Measurements from ENCODE around the gene PAX7. TPM values are rescaled to one million over a fixed set of nuclear protein-coding genes. Genes with fewer than 3 reads are reported as not detected.

Gene PAX7
- polyA plus RNA-seq, 1 of the 3 experiments (the other 2 are of a cell fraction) = not detected

GRCh38 chr1:18734001-18734400, 103.4 kb downstream of the PAX7 start:
- no peaks in the 10 kb centered on the region for H3K9me3 ChIP-seq
- CTCF ChIA-PET = interaction anchor here (0.8 to 2.1 kb wide), 3 partner anchors 34 to 52 kb away, joined by 3 to 6 read pairs (median 4); no protein-coding TSS in a partner anchor

GRCh38 chr1:18734461-18735223, 104.0 kb downstream of the PAX7 start:
- no peak overlapping the region for H3K27ac ChIP-seq (ENCODE audit: low read depth in 2 of 2, low read length in 1 of 2)
- H3K36me3 ChIP-seq (replicated peaks in 1 of 2; ENCODE audit: control insufficient read depth in 1 of 2, insufficient read depth in 2 of 2, low read length in 1 of 2) = no peaks in the 10 kb centered on the region
- H3K79me2 ChIP-seq (ENCODE audit: insufficient read depth) = no peaks in the 10 kb centered on the region
- no peaks in the 10 kb centered on the region for H4K20me1 ChIP-seq (ENCODE audit: insufficient read depth)
- no peak overlapping the region for H3K4me3 ChIP-seq (ENCODE audit: low read depth in 2 of 2, low read length in 1 of 2)
- POLR2A ChIA-PET = no interaction called here
- CTCF ChIA-PET = interaction anchor here (0.8 to 1.0 kb wide), 3 partner anchors 8 to 60 kb away, joined by 3 to 4 read pairs (median 3); no protein-coding TSS in a partner anchor
- no peak for TF ChIP-seq CTCF (IDR thresholded peaks at IDR 0.05)
- TF ChIP-seq SIN3A (IDR thresholded peaks at IDR 0.05; ENCODE audit: borderline replicate concordance, low read depth, low read length) = no peak
- TF ChIP-seq GABPA (IDR thresholded peaks at IDR 0.05; ENCODE audit: low read depth) = no peak
- TF ChIP-seq CHD2 (IDR thresholded peaks at IDR 0.05; ENCODE audit: low read length, partially characterized antibody) = no peak
- no peak for TF ChIP-seq POLR2AphosphoS5 (IDR thresholded peaks at IDR 0.05; ENCODE audit: low read depth, low read length)
- no peak for TF ChIP-seq RAD21 (IDR thresholded peaks at IDR 0.05; ENCODE audit: low read length)
- no peak for TF ChIP-seq USF2 (IDR thresholded peaks at IDR 0.05; ENCODE audit: borderline replicate concordance, low read depth, low read length)
- no peak for TF ChIP-seq PBX3 (IDR thresholded peaks at IDR 0.05)
- no peak for TF ChIP-seq YY1 (IDR thresholded peaks at IDR 0.05; ENCODE audit: low read depth)
- no peak for TF ChIP-seq NFIC (IDR thresholded peaks at IDR 0.05; ENCODE audit: borderline replicate concordance)
- no peak for TF ChIP-seq MXI1 (IDR thresholded peaks at IDR 0.05; ENCODE audit: low read depth, low read length)
- TF ChIP-seq IRF3 (IDR thresholded peaks at IDR 0.05; ENCODE audit: low read depth, low read length) = no peak
- TF ChIP-seq GATA2 (CRISPR knock-in tag; IDR thresholded peaks at IDR 0.05) = no peak
- TF ChIP-seq TEAD4 (IDR thresholded peaks at IDR 0.05; ENCODE audit: borderline replicate concordance, insufficient read depth) = no peak
- no peak overlapping the region for H3K4me2 ChIP-seq
- 42% methylated on average over 7 of the region's 7 CpGs for WGBS (ENCODE audit: low lambda C conversion rate)
- no peak overlapping the region for H3K9ac ChIP-seq
- H3K4me1 ChIP-seq (ENCODE audit: control insufficient read depth in 1 of 2, insufficient read depth in 2 of 2, low read depth in 1 of 2, low read length in 1 of 2) = no peaks in the 10 kb centered on the region
- H3K9me2 ChIP-seq = no peaks in the 10 kb centered on the region
- H3K9me3 ChIP-seq = no peaks in the 10 kb centered on the region
- no peaks in the 10 kb centered on the region for H3F3A ChIP-seq (replicated peaks; ENCODE audit: insufficient read depth)
- H2AFZ ChIP-seq (ENCODE audit: low read depth) = no peak overlapping the region
- no peak for DNase-seq
- H3K27me3 ChIP-seq (ENCODE audit: insufficient read depth) = no peaks in the 10 kb centered on the region

More at GRCh38 chr1:18734001-18734400, 103.4 kb downstream of the PAX7 start:
- H3K4me1 ChIP-seq (ENCODE audit: control insufficient read depth in 1 of 2, insufficient read depth in 2 of 2, low read depth in 1 of 2, low read length in 1 of 2) = no peaks in the 10 kb centered on the region
- no peak for DNase-seq
- H3F3A ChIP-seq (replicated peaks; ENCODE audit: insufficient read depth) = no peaks in the 10 kb centered on the region
- no peaks in the 10 kb centered on the region for H4K20me1 ChIP-seq (ENCODE audit: insufficient read depth)
- no peak for TF ChIP-seq POLR2AphosphoS5 (IDR thresholded peaks at IDR 0.05; ENCODE audit: low read depth, low read length)
- H3K36me3 ChIP-seq (replicated peaks in 1 of 2; ENCODE audit: control insufficient read depth in 1 of 2, insufficient read depth in 2 of 2, low read length in 1 of 2) = no peaks in the 10 kb centered on the region
- H3K79me2 ChIP-seq (ENCODE audit: insufficient read depth) = no peaks in the 10 kb centered on the region
- no peak overlapping the region for H3K27ac ChIP-seq (ENCODE audit: low read depth in 2 of 2, low read length in 1 of 2)
- 59% methylated on average over 13 of the region's 15 CpGs for WGBS (ENCODE audit: low lambda C conversion rate)
- no peaks in the 10 kb centered on the region for H3K27me3 ChIP-seq (ENCODE audit: insufficient read depth)
- H3K4me3 ChIP-seq (ENCODE audit: low read depth in 2 of 2, low read length in 1 of 2) = no peak overlapping the region
- no peak overlapping the region for H3K9ac ChIP-seq
- no peak overlapping the region for H3K4me2 ChIP-seq
- POLR2A ChIA-PET = no interaction called here
- H2AFZ ChIP-seq (ENCODE audit: low read depth) = no peak overlapping the region
- no peaks in the 10 kb centered on the region for H3K9me2 ChIP-seq

All from SK-N-SH (cell line).